Endothelial cell of umbilical vein (primary cell): ENCODE data around the gene CEP164. TPM values are rescaled to one million over a fixed set of nuclear protein-coding genes. Genes with fewer than 3 reads are reported as not detected.

Source experiments
- BruUV-seq: library from RNA; stranded (reverse); fragments of 400-500 nt; replicated peaks from 2 replicates; lab custom pipeline; 2021; lab: Mats Ljungman, UMichigan
- CTCF ChIA-PET: fragments of 300-600, 350-600 bp; sonication (Branson Sonifier 250); formaldehyde crosslinking; loops from one replicate; lab custom pipeline; 2021; ENCODE audit warnings: antibody characterized with exemption, inconsistent platforms; lab: Charles Lee
- POLR2A ChIA-PET: fragments of 300-600, 350-600 bp; sonication (Branson Sonifier 250); formaldehyde crosslinking; loops from one replicate; lab custom pipeline; 2021; ENCODE audit warnings: antibody characterized with exemption, inconsistent platforms; lab: Charles Lee
- DNase-seq: peaks from one replicate; pipeline ENCODE4 v3.0.0-alpha.2; 2011; ENCODE audit warnings: low read depth, low spot score
- FAIRE-seq: peaks from 2 replicates; lab custom pipeline; 2011; peaks lifted over from hg19 to GRCh38; lab: Jason Lieb, UNC
- H2AFZ ChIP-seq: 2 replicates; pipeline ENCODE4 v1.6.0; 2012; ENCODE audit warnings: low read depth, low read length, control low read depth, inconsistent platforms
- H3K27ac ChIP-seq: 2 replicates; pipeline ENCODE4 v1.5.1; 2011; ENCODE audit warnings: low read depth, mild to moderate bottlenecking, control low read depth, low read length, moderate library complexity; ENCODE audit not compliant: insufficient read depth
- H3K27me3 ChIP-seq, 2 experiments: 2 replicates each; pipeline versions ENCODE4 v1.6.0 to v1.6.1; 2011; ENCODE audit warnings: low read length in 2 of 2, mixed read lengths in 1 of 2; ENCODE audit not compliant: control insufficient read depth in 2 of 2, insufficient read depth in 2 of 2
- H3K36me3 ChIP-seq, 2 experiments: 2 replicates in 1 of 2; 3 replicates in 1 of 2; pipeline ENCODE4 v1.5.1; 2011; ENCODE audit warnings: low read length in 2 of 2, mild to moderate bottlenecking in 1 of 2, moderate library complexity in 1 of 2; ENCODE audit not compliant: control insufficient read depth in 2 of 2, insufficient read depth in 2 of 2; ENCODE audit errors: extremely low read depth in 1 of 2
- H3K4me1 ChIP-seq: 3 replicates; pipeline ENCODE4 v1.5.1; 2011; ENCODE audit warnings: mild to moderate bottlenecking, low read length; ENCODE audit not compliant: control insufficient read depth, insufficient read depth; ENCODE audit errors: extremely low read depth
- H3K4me2 ChIP-seq: 2 replicates; pipeline ENCODE4 v1.6.1; 2011; ENCODE audit warnings: low read length, control low read depth, mixed read lengths; ENCODE audit not compliant: insufficient read depth
- H3K4me3 ChIP-seq, 3 experiments: fragments of 200-600 bp in 1 of 3; sonication (generic), shearing (Covaris generic) in 1 of 3; replicated peaks in 1 of 3; 2 replicates each; pipeline ENCODE4 v1.5.1; 2011 to 2016; ENCODE audit warnings: control low read depth in 3 of 3, low read length in 3 of 3, mild to moderate bottlenecking in 2 of 3, inconsistent platforms in 1 of 3, low read depth in 1 of 3, moderate library complexity in 1 of 3; ENCODE audit not compliant: insufficient read depth in 1 of 3
- H3K79me2 ChIP-seq: 2 replicates; pipeline ENCODE4 v1.6.0; 2012; ENCODE audit warnings: low read length, inconsistent platforms; ENCODE audit not compliant: control insufficient read depth, insufficient read depth
- H3K9ac ChIP-seq: replicated peaks from 2 replicates; pipeline ENCODE3; 2011; ENCODE audit warnings: low read length, control low read depth; ENCODE audit not compliant: insufficient read depth; ENCODE audit errors: extremely low read depth
- H3K9me1 ChIP-seq: replicated peaks from 3 replicates; pipeline ENCODE4 v1.6.0; 2011; ENCODE audit warnings: mild to moderate bottlenecking, low read length; ENCODE audit not compliant: control insufficient read depth, insufficient read depth; ENCODE audit errors: extremely low read depth
- H3K9me3 ChIP-seq: replicated peaks from 2 replicates; pipeline ENCODE4 v1.5.1; 2012; ENCODE audit warnings: low read length, inconsistent platforms; ENCODE audit not compliant: control insufficient read depth, insufficient read depth
- H4K20me1 ChIP-seq: replicated peaks from 2 replicates; pipeline ENCODE3; 2011; ENCODE audit warnings: mild to moderate bottlenecking, low read length; ENCODE audit not compliant: control insufficient read depth, insufficient read depth; ENCODE audit errors: extremely low read depth
- CTCF ChIP-seq, 2 donors: IDR thresholded peaks; 1 replicate in 1 of 2; 2 replicates in 1 of 2; pipeline ENCODE4 v1.5.1; 2011; ENCODE audit warnings: low read length in 2 of 2, mild to moderate bottlenecking in 2 of 2, moderate library complexity in 2 of 2, control low read depth in 1 of 2, inconsistent platforms in 1 of 2, low read depth in 1 of 2; ENCODE audit not compliant: insufficient read depth in 1 of 2; ENCODE audit errors: extremely low read depth in 1 of 2
- EZH2 ChIP-seq: IDR thresholded peaks from 2 replicates; pipeline ENCODE4 v1.6.1; 2012; ENCODE audit warnings: borderline replicate concordance, low read depth, mild to moderate bottlenecking, moderate library complexity, low read length, inconsistent platforms; ENCODE audit not compliant: severe bottlenecking
- FOS ChIP-seq: IDR thresholded peaks from 2 replicates; pipeline ENCODE4 v1.6.1; 2011; ENCODE audit warnings: mild to moderate bottlenecking, low read length, moderate library complexity, borderline replicate concordance; ENCODE audit not compliant: insufficient read depth
- GATA2 ChIP-seq: IDR thresholded peaks from 2 replicates; pipeline ENCODE4 v1.7.0; 2011; ENCODE audit warnings: low read depth, mild to moderate bottlenecking, moderate library complexity, mixed read lengths, low read length; ENCODE audit not compliant: insufficient read length, insufficient read depth
- JUN ChIP-seq: IDR thresholded peaks from 2 replicates; pipeline ENCODE4 v1.6.1; 2011; ENCODE audit warnings: borderline replicate concordance, low read depth; ENCODE audit not compliant: insufficient read length, insufficient read depth
- MAX ChIP-seq: IDR thresholded peaks from 2 replicates; pipeline ENCODE4 v1.6.1; 2011; ENCODE audit not compliant: insufficient read depth, insufficient read length
- MYC ChIP-seq: IDR thresholded peaks from one replicate; pipeline ENCODE4 v1.6.1; 2011; ENCODE audit warnings: mild to moderate bottlenecking, low read depth, low read length
- POLR2A ChIP-seq: IDR thresholded peaks from 2 replicates; pipeline ENCODE4 v1.6.1; 2012; ENCODE audit warnings: low read depth, mild to moderate bottlenecking, control low read depth, low read length
- POLR2AphosphoS5 ChIP-seq: IDR thresholded peaks from 2 replicates; pipeline ENCODE4 v1.6.1; 2012; ENCODE audit warnings: low read depth, mild to moderate bottlenecking, control low read depth, low read length, moderate library complexity; ENCODE audit not compliant: insufficient read depth
- dilution Hi-C: fragments of 300-500 bp; cut with MboI; formaldehyde crosslinking; loops from one replicate; pipeline ENCODE4 v1.15.0; 2019; ENCODE audit warnings: low sequenced_read_pairs; ENCODE audit not compliant: extremely low pct_ligation_motif_present
- intact Hi-C: fragments of 100-400 bp; cut with micrococcal nuclease; formaldehyde crosslinking; loops from one replicate; pipeline ENCODE4 v1.10.0; 2022
- polyA plus RNA-seq, 4 experiments: library from polyadenylated mRNA; depleted of rRNA in 3 of 4; stranded (reverse) in 3 of 4; unstranded in 1 of 4; fragments of >200 nt; gene quantifications; 2 replicates each; pipeline versions ENCODE4 v1.2.1 to v1.2.3, GENCODE V29; 2011 to 2012; ENCODE audit warnings: missing spikeins in 1 of 4
- total RNA-seq: library from RNA; stranded (reverse); gene quantifications from 2 replicates; pipeline ENCODE4 v1.2.3, GENCODE V29; 2021

The CEP164 gene
- total and polyA plus RNA-seq, 2 donors (not counting 3 experiments of a cell fraction or from before 2014, with no cell fraction given): 22.7 to 48.4 TPM

GRCh38 chr11:117462183-117462863, 134.7 kb downstream of the CEP164 start:
- intact Hi-C loops (no loop called here), dilution Hi-C loops (no loop called here)
- Histone ChIP-seq H4K20me1 (no peaks in the 10 kb centered on the region), H3K36me3 (no peaks in the 10 kb centered on the region), H2AFZ (no peak overlapping the region), H3K27ac (no peak overlapping the region), H3K9me3 (no peaks in the 10 kb centered on the region), H3K4me1 (no peaks in the 10 kb centered on the region), H3K27me3 (no peaks in the 10 kb centered on the region), H3K9me1 (no peaks in the 10 kb centered on the region), H3K9ac (no peak overlapping the region), H3K79me2 (no peaks in the 10 kb centered on the region), H3K4me3 (no peak overlapping the region), H3K4me2 (no peak overlapping the region)
- BruUV-seq: no TSS peak
- ChIA-PET POLR2A (no interaction called here), CTCF (no interaction called here)
- FAIRE-seq: no peak
- DNase-seq: no peak
- TF ChIP-seq MAX (no peak), POLR2AphosphoS5 (no peak), EZH2 (no peak), FOS (no peak)

- FAIRE-seq (no peak), DNase-seq (no peak)
- no peaks in the 10 kb centered on the region for H4K20me1 ChIP-seq
- no peaks in the 10 kb centered on the region for H3K9me3 ChIP-seq
- no peak overlapping the region for H3K4me2 ChIP-seq
- H3K4me1 ChIP-seq: no peaks in the 10 kb centered on the region
- CTCF ChIA-PET: no interaction called here
- no peak overlapping the region for H3K27ac ChIP-seq
- no peak overlapping the region for H3K4me3 ChIP-seq
- H3K9me1 ChIP-seq: no peaks in the 10 kb centered on the region
- no peak overlapping the region for H2AFZ ChIP-seq
- H3K36me3 ChIP-seq: no peaks in the 10 kb centered on the region
- TF ChIP-seq FOS (no peak), POLR2AphosphoS5 (no peak), JUN (no peak), MYC (no peak), POLR2A (no peak), CTCF (IDR thresholded peaks at IDR 0.05; ENCODE audit: extremely low read depth in 1 of 2, insufficient read depth in 1 of 2, low read depth in 1 of 2, low read length in 2 of 2) (no peak), GATA2 (no peak), EZH2 (no peak)
- no peaks in the 10 kb centered on the region for H3K79me2 ChIP-seq
- dilution Hi-C loops (no loop called here), intact Hi-C loops (no loop called here)
- POLR2A ChIA-PET: no interaction called here
- H3K9ac ChIP-seq: no peak overlapping the region
- no peaks in the 10 kb centered on the region for H3K27me3 ChIP-seq
- no TSS peak for BruUV-seq
Observed at GRCh38 chr11:117462864-117463247, 135.2 kb downstream of the CEP164 start.
